Endothelial cell (in vitro differentiated cells): Measurements from ENCODE around the gene SLC8A1. TPM values are rescaled to one million over a fixed set of nuclear protein-coding genes. Genes with fewer than 3 reads are reported as not detected.

Experiments
- DNase-seq: peaks from one replicate; pipeline ENCODE4 v3.0.0; 2021; ENCODE audit warnings: low spot score
- H3K27ac Mint-ChIP-seq: one replicate; pipeline ENCODE4 v1.8.0; 2021; ENCODE audit warnings: mixed read lengths, inconsistent platforms; ENCODE audit not compliant: unreplicated experiment
- H3K27me3 Mint-ChIP-seq: one replicate; pipeline ENCODE4 v1.8.0; 2021; ENCODE audit warnings: mild to moderate bottlenecking, moderate library complexity, mixed read lengths, inconsistent platforms; ENCODE audit not compliant: unreplicated experiment
- H3K36me3 Mint-ChIP-seq: one replicate; pipeline ENCODE4 v1.8.0; 2021; ENCODE audit warnings: mild to moderate bottlenecking, low read depth, mixed read lengths, inconsistent platforms; ENCODE audit not compliant: unreplicated experiment
- H3K4me1 Mint-ChIP-seq: one replicate; pipeline ENCODE4 v1.8.0; 2021; ENCODE audit warnings: mild to moderate bottlenecking, mixed read lengths, inconsistent platforms; ENCODE audit not compliant: unreplicated experiment
- H3K4me3 Mint-ChIP-seq: one replicate; pipeline ENCODE4 v1.8.0; 2021; ENCODE audit warnings: mild to moderate bottlenecking, mixed read lengths, inconsistent platforms; ENCODE audit not compliant: unreplicated experiment
- H3K9me3 Mint-ChIP-seq: one replicate; pipeline ENCODE4 v1.8.0; 2021; ENCODE audit warnings: mixed read lengths, inconsistent platforms; ENCODE audit not compliant: unreplicated experiment
- CTCF ChIP-seq: fragments of 200-600 bp; sonication (generic); IDR thresholded peaks from one replicate; pipeline ENCODE4 v1.5.0; 2021; ENCODE audit warnings: antibody characterized with exemption; ENCODE audit not compliant: unreplicated experiment
- total RNA-seq: library from RNA; stranded (reverse); fragmentation: NEBNext Ultra II Directional; extraction: Animal tissue kit (Norgen Biotek cat#: 25700); gene quantifications from one replicate; pipeline ENCODE4 v1.2.1, GENCODE V29; 2021; ENCODE audit not compliant: unreplicated experiment

The SLC8A1 gene
- total RNA-seq, 1 donor from 2014 or later: 0.80 TPM

GRCh38 chr2:40189881-40190280 is 262.0 kb downstream of the SLC8A1 start:
- Mint-ChIP-seq H3K36me3 (no peaks in the 10 kb centered on the region), H3K27ac (no peak overlapping the region), H3K27me3 (no peaks in the 10 kb centered on the region), H3K4me1 (no peaks in the 10 kb centered on the region), H3K9me3 (no peaks in the 10 kb centered on the region), H3K4me3 (no peak overlapping the region)
- DNase-seq: no peak
- TF ChIP-seq CTCF: no peak

GRCh38 chr2:40187054-40187453 is 264.8 kb downstream of the SLC8A1 start:
- no peaks in the 10 kb centered on the region for H3K9me3 Mint-ChIP-seq
- no peak overlapping the region for H3K27ac Mint-ChIP-seq
- H3K36me3 Mint-ChIP-seq: no peaks in the 10 kb centered on the region
- no peak overlapping the region for H3K4me3 Mint-ChIP-seq
- no peak for TF ChIP-seq CTCF
- DNase-seq: no peak
- no peaks in the 10 kb centered on the region for H3K27me3 Mint-ChIP-seq
- H3K4me1 Mint-ChIP-seq: no peaks in the 10 kb centered on the region

- no peak for TF ChIP-seq CTCF
- H3K36me3 Mint-ChIP-seq: no peaks in the 10 kb centered on the region
- no peak overlapping the region for H3K4me3 Mint-ChIP-seq
- no peak for DNase-seq
- H3K27me3 Mint-ChIP-seq: no peaks in the 10 kb centered on the region
- H3K9me3 Mint-ChIP-seq: no peaks in the 10 kb centered on the region
- no peaks in the 10 kb centered on the region for H3K4me1 Mint-ChIP-seq
- no peak overlapping the region for H3K27ac Mint-ChIP-seq
Observed at GRCh38 chr2:40184551-40184950, 267.3 kb downstream of the SLC8A1 start.

- H3K36me3 Mint-ChIP-seq: no peaks in the 10 kb centered on the region
- no peak overlapping the region for H3K4me3 Mint-ChIP-seq
- TF ChIP-seq CTCF: no peak
- H3K4me1 Mint-ChIP-seq: no peaks in the 10 kb centered on the region
- H3K27ac Mint-ChIP-seq: no peak overlapping the region
- H3K27me3 Mint-ChIP-seq: no peaks in the 10 kb centered on the region
- H3K9me3 Mint-ChIP-seq: no peaks in the 10 kb centered on the region
- no peak for DNase-seq
Observed at GRCh38 chr2:40181855-40182254, 270.0 kb downstream of the SLC8A1 start.

GRCh38 chr2:40179801-40180200 is 272.1 kb downstream of the SLC8A1 start:
- H3K9me3 Mint-ChIP-seq: no peaks in the 10 kb centered on the region
- H3K4me1 Mint-ChIP-seq: no peaks in the 10 kb centered on the region
- no peak for DNase-seq
- no peak overlapping the region for H3K27ac Mint-ChIP-seq
- TF ChIP-seq CTCF: no peak
- H3K36me3 Mint-ChIP-seq: no peaks in the 10 kb centered on the region
- no peaks in the 10 kb centered on the region for H3K27me3 Mint-ChIP-seq
- H3K4me3 Mint-ChIP-seq: no peak overlapping the region
